NCI-H2029 (cell line): Measurements from ENCODE around the gene ULK4.
"Not testable (repeated sequence)": the region's sequence is repeated elsewhere in the genome, so short reads cannot be mapped to it uniquely, and the experiment has no call there.

Source experiments
- DNase-seq: peaks from one replicate; lab custom pipeline; 2025; lab: John Stamatoyannopoulos, UW

The ULK4 gene

GRCh38 chr3:41441568-41441967 is 520.3 kb downstream of the ULK4 start:
- DNase-seq, result no peak

- no peak for DNase-seq
Measured at GRCh38 chr3:41441139-41441538, 520.8 kb downstream of the ULK4 start.

- no peak for DNase-seq
Measured at GRCh38 chr3:41436983-41437382, 524.9 kb downstream of the ULK4 start.

GRCh38 chr3:41434781-41435180 is 527.1 kb downstream of the ULK4 start:
- no peak for DNase-seq

- no peak for DNase-seq
Measured at GRCh38 chr3:41431386-41431785, 530.5 kb downstream of the ULK4 start.

GRCh38 chr3:41430886-41431285 is 531.0 kb downstream of the ULK4 start:
- no peak for DNase-seq

GRCh38 chr3:41430391-41430790 is 531.5 kb downstream of the ULK4 start:
- DNase-seq, result no peak

GRCh38 chr3:41426485-41426884 is 535.4 kb downstream of the ULK4 start:
- DNase-seq, result no peak

GRCh38 chr3:41424543-41425300 is 537.2 kb downstream of the ULK4 start:
- DNase-seq, result no peak

GRCh38 chr3:41419809-41420208 is 542.1 kb downstream of the ULK4 start:
- no peak for DNase-seq

- no peak for DNase-seq
Measured at GRCh38 chr3:41418961-41419691, 542.8 kb downstream of the ULK4 start.

- no peak for DNase-seq
Measured at GRCh38 chr3:41417574-41417973, 544.3 kb downstream of the ULK4 start.

GRCh38 chr3:41411065-41411464 is 550.8 kb downstream of the ULK4 start:
- no peak for DNase-seq

- no peak for DNase-seq
Measured at GRCh38 chr3:41405466-41405865, 556.4 kb downstream of the ULK4 start.

- no peak for DNase-seq
Measured at GRCh38 chr3:41404582-41404981, 557.3 kb downstream of the ULK4 start.

- DNase-seq, result no peak
Measured at GRCh38 chr3:41394896-41395295, 567.0 kb downstream of the ULK4 start.

GRCh38 chr3:41370765-41371535 is 591.0 kb downstream of the ULK4 start:
- DNase-seq, result not testable (repeated sequence)

- DNase-seq, result no peak
Measured at GRCh38 chr3:41370307-41370706, 591.6 kb downstream of the ULK4 start.

- DNase-seq, result peak; percentile 67
Measured at GRCh38 chr3:41369838-41370237, 592.1 kb downstream of the ULK4 start.

GRCh38 chr3:41365973-41366372 is 595.9 kb downstream of the ULK4 start:
- DNase-seq, result no peak

GRCh38 chr3:41364736-41365135 is 597.2 kb downstream of the ULK4 start:
- DNase-seq, result no peak

- no peak for DNase-seq
Measured at GRCh38 chr3:41363830-41364523, 597.9 kb downstream of the ULK4 start.
